Measurements from ENCODE around the gene OR1N1. TPM values are rescaled to one million over a fixed set of nuclear protein-coding genes. Genes with fewer than 3 reads are reported as not detected.
"Not testable (repeated sequence)": the region's sequence is repeated elsewhere in the genome, so short reads cannot be mapped to it uniquely, and the experiment has no call there.

The OR1N1 gene
- total and polyA plus RNA-seq, 2 experiments from 2014 or later = not detected

DNA sequence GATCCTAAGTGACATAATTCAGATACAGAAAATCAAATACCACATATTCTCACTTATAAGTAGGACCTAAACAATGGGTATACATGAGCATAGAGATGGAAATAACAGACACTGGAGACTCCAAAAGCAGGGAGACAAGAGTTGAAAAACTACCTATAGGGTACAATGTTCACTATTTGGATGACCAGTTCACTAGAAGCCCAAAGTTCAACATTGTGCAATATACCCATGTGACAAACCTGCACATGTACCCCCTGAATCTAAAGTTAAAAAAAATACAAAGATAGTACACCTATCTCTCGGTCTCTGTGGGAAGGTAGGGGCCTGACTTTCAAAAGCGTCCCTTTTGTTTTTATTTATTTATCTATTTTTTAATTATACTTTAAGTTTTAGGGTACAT is 11.7 kb upstream of the OR1N1 start (continued):
- TF ChIP-seq, protein P1, sequence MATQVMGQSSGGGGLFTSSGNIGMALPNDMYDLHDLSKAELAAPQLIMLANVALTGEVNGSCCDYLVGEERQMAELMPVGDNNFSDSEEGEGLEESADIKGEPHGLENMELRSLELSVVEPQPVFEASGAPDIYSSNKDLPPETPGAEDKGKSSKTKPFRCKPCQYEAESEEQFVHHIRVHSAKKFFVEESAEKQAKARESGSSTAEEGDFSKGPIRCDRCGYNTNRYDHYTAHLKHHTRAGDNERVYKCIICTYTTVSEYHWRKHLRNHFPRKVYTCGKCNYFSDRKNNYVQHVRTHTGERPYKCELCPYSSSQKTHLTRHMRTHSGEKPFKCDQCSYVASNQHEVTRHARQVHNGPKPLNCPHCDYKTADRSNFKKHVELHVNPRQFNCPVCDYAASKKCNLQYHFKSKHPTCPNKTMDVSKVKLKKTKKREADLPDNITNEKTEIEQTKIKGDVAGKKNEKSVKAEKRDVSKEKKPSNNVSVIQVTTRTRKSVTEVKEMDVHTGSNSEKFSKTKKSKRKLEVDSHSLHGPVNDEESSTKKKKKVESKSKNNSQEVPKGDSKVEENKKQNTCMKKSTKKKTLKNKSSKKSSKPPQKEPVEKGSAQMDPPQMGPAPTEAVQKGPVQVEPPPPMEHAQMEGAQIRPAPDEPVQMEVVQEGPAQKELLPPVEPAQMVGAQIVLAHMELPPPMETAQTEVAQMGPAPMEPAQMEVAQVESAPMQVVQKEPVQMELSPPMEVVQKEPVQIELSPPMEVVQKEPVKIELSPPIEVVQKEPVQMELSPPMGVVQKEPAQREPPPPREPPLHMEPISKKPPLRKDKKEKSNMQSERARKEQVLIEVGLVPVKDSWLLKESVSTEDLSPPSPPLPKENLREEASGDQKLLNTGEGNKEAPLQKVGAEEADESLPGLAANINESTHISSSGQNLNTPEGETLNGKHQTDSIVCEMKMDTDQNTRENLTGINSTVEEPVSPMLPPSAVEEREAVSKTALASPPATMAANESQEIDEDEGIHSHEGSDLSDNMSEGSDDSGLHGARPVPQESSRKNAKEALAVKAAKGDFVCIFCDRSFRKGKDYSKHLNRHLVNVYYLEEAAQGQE (IDR thresholded peaks at IDR 0.05; ENCODE audit: unreplicated experiment) = no peak
- TF ChIP-seq, protein P2, sequence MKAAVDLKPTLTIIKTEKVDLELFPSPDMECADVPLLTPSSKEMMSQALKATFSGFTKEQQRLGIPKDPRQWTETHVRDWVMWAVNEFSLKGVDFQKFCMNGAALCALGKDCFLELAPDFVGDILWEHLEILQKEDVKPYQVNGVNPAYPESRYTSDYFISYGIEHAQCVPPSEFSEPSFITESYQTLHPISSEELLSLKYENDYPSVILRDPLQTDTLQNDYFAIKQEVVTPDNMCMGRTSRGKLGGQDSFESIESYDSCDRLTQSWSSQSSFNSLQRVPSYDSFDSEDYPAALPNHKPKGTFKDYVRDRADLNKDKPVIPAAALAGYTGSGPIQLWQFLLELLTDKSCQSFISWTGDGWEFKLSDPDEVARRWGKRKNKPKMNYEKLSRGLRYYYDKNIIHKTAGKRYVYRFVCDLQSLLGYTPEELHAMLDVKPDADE (IDR thresholded peaks at IDR 0.05) = no peak
- TF ChIP-seq CREB1 (CRISPR knock-in tag; IDR thresholded peaks at IDR 0.05; ENCODE audit: low read depth) = no peak
- TF ChIP-seq, protein P3, sequence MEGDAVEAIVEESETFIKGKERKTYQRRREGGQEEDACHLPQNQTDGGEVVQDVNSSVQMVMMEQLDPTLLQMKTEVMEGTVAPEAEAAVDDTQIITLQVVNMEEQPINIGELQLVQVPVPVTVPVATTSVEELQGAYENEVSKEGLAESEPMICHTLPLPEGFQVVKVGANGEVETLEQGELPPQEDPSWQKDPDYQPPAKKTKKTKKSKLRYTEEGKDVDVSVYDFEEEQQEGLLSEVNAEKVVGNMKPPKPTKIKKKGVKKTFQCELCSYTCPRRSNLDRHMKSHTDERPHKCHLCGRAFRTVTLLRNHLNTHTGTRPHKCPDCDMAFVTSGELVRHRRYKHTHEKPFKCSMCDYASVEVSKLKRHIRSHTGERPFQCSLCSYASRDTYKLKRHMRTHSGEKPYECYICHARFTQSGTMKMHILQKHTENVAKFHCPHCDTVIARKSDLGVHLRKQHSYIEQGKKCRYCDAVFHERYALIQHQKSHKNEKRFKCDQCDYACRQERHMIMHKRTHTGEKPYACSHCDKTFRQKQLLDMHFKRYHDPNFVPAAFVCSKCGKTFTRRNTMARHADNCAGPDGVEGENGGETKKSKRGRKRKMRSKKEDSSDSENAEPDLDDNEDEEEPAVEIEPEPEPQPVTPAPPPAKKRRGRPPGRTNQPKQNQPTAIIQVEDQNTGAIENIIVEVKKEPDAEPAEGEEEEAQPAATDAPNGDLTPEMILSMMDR (conservative IDR thresholded peaks at IDR 0.05; ENCODE audit: low read depth in 2 of 2) = no peak
- no peak for TF ChIP-seq NANOG (IDR thresholded peaks at IDR 0.05; ENCODE audit: borderline replicate concordance)
- TF ChIP-seq POLR2AphosphoS5 (IDR thresholded peaks at IDR 0.05; ENCODE audit: low read depth) = no peak
- no peak for TF ChIP-seq EZH2phosphoT487 (IDR thresholded peaks at IDR 0.05; ENCODE audit: unreplicated experiment)

DNA sequence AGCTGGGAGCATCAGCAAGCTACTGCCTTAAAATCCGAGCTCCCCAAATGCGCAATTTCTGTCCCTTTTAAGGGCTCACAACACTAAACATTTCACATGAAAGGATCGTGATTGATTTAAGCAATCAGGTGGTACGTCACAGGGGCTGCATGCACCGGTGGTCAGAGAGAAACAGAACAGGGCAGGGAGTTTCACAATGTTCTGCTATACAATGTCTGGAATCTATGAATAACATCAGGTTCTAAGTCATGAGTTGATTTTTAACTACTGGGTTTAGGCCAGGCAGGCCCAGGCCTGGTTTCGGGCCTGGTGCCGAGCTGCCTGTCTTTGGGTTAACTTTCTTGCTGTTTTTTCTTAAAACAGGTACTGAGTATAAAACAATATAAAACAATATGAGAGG is 10.0 kb upstream of the OR1N1 start:
- not testable (repeated sequence) for DNase-seq (ENCODE audit: low spot score); H3K27ac Mint-ChIP-seq; H3K4me3 ChIP-seq; H3K4me1 Mint-ChIP-seq; H3K4me2 ChIP-seq; H3K79me2 ChIP-seq (replicated peaks; ENCODE audit: insufficient read depth); H3K36me3 ChIP-seq (ENCODE audit: insufficient read depth); H3K4me1 ChIP-seq (ENCODE audit: insufficient read depth); H3K9me2 ChIP-seq (ENCODE audit: insufficient read depth); H3K4me3 Mint-ChIP-seq; H2AFZ ChIP-seq; H3K27ac ChIP-seq (ENCODE audit: low read depth); H3K27me3 ChIP-seq (ENCODE audit: insufficient read depth); H4K20me1 ChIP-seq (replicated peaks; ENCODE audit: insufficient read depth); H3F3A ChIP-seq (replicated peaks; ENCODE audit: low read depth); ATAC-seq
- Mint-ChIP-seq H3K27me3 (ENCODE audit: insufficient read depth, low read depth, poor library complexity) (peaks cover 11% of the 10 kb centered on the region), H3K36me3 (ENCODE audit: low read depth) (peaks cover 22% of the 10 kb centered on the region), H3K9me3 (peaks cover 88% of the 10 kb centered on the region)

DNA sequence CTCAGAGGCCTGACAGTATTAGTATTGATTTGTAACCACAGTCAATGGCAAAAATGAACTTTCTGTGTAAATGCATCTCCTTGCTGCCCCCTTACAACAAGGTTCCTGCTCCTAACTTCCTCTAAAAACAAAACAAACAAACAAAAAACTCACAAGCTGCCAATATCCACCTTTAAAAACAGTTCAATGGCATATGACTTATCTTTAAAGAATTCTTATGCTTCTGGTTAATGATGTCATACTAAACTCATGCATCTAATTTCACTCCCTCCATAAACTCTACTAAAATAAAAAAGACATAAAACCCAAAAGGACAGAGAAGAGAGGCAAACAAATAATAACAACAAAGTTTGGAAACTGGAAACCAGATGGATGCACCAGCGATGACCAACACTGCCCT is 9.0 kb upstream of the OR1N1 start:
- Histone ChIP-seq H2AFZ (no peak overlapping the region), H3K4me2 (no peak overlapping the region), H3K36me3 (ENCODE audit: insufficient read depth) (no peaks in the 10 kb centered on the region), H3K27ac (ENCODE audit: low read depth) (no peak overlapping the region), H3K27me3 (ENCODE audit: insufficient read depth) (no peaks in the 10 kb centered on the region), H3F3A (replicated peaks; ENCODE audit: low read depth) (no peaks in the 10 kb centered on the region), H3K4me3 (no peak overlapping the region), H3K9me2 (ENCODE audit: insufficient read depth) (no peaks in the 10 kb centered on the region), H3K79me2 (replicated peaks; ENCODE audit: insufficient read depth) (no peaks in the 10 kb centered on the region), H3K4me1 (ENCODE audit: insufficient read depth) (no peaks in the 10 kb centered on the region), H4K20me1 (replicated peaks; ENCODE audit: insufficient read depth) (no peaks in the 10 kb centered on the region)
- H3K4me3 Mint-ChIP-seq = no peak overlapping the region
- peaks cover 12% of the 10 kb centered on the region for H3K27me3 Mint-ChIP-seq (ENCODE audit: insufficient read depth, low read depth, poor library complexity)
- H3K9me3 Mint-ChIP-seq = peaks cover 89% of the 10 kb centered on the region
- DNase-seq (ENCODE audit: low spot score) (no peak), ATAC-seq (no peak)
- H3K4me1 Mint-ChIP-seq = no peaks in the 10 kb centered on the region
- H3K36me3 Mint-ChIP-seq (ENCODE audit: low read depth) = peaks cover 24% of the 10 kb centered on the region
- TF ChIP-seq NANOG (IDR thresholded peaks at IDR 0.05; ENCODE audit: borderline replicate concordance) (no peak), EZH2phosphoT487 (IDR thresholded peaks at IDR 0.05; ENCODE audit: unreplicated experiment) (no peak)
- no peak overlapping the region for H3K27ac Mint-ChIP-seq

DNA sequence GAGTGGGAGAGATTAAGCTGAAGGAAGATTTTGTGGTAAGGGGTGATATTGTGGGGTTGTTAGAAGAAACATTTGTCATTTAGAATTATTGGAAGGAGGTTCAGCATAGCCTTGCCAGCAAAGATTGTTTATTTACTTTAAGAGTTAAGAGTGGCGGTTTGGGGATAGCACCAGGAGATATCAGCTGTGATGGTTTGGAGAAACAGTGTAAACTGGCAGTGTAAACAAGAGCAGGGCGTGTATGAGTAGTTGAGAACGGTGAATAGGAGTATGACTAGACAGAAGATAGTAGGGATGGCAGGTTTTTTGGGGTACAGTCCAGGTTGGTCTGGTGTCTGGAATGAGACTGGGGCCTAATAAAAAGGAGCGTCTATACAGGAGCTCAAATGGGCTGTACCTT is 4.1 kb upstream of the OR1N1 start:
- peaks cover 35% of the 10 kb centered on the region for H3K36me3 Mint-ChIP-seq (ENCODE audit: low read depth)
- not testable (repeated sequence) for H3K4me1 Mint-ChIP-seq; H3F3A ChIP-seq (replicated peaks; ENCODE audit: low read depth); H3K27ac ChIP-seq (ENCODE audit: low read depth); H3K9me2 ChIP-seq (ENCODE audit: insufficient read depth); ATAC-seq; H3K36me3 ChIP-seq (ENCODE audit: insufficient read depth); H3K4me3 ChIP-seq; H3K79me2 ChIP-seq (replicated peaks; ENCODE audit: insufficient read depth); H2AFZ ChIP-seq; H3K4me3 Mint-ChIP-seq; H3K27me3 ChIP-seq (ENCODE audit: insufficient read depth); H3K4me2 ChIP-seq; H4K20me1 ChIP-seq (replicated peaks; ENCODE audit: insufficient read depth); DNase-seq (ENCODE audit: low spot score); H3K27ac Mint-ChIP-seq; H3K4me1 ChIP-seq (ENCODE audit: insufficient read depth)
- peaks cover 97% of the 10 kb centered on the region for H3K9me3 Mint-ChIP-seq
- H3K27me3 Mint-ChIP-seq (ENCODE audit: insufficient read depth, low read depth, poor library complexity) = peaks cover 12% of the 10 kb centered on the region
